Dendritic cell treated with granulocyte-macrophage colony-stimulating factor and Interleukin-4, amounts not matched to agents 40 ng/mL and 50 ng/mL, for 4 days (primary cell): Measurements from ENCODE around the gene NPAS2.

Experiments
- H3K27ac Mint-ChIP-seq: one replicate; pipeline ENCODE4 v1.8.0; 2022; ENCODE audit warnings: mild to moderate bottlenecking, mixed read lengths
- H3K27me3 Mint-ChIP-seq: one replicate; pipeline ENCODE4 v1.8.0; 2022; ENCODE audit warnings: mild to moderate bottlenecking, mixed read lengths
- H3K36me3 Mint-ChIP-seq: one replicate; pipeline ENCODE4 v1.8.0; 2022; ENCODE audit warnings: low read depth, mixed read lengths
- H3K4me1 Mint-ChIP-seq: one replicate; pipeline ENCODE4 v1.8.0; 2022; ENCODE audit warnings: low read depth, mixed read lengths
- H3K4me3 Mint-ChIP-seq: one replicate; pipeline ENCODE4 v1.8.0; 2022; ENCODE audit warnings: mild to moderate bottlenecking, moderate library complexity, mixed read lengths
- H3K9me3 Mint-ChIP-seq: one replicate; pipeline ENCODE4 v1.8.0; 2022; ENCODE audit warnings: mixed read lengths
- intact Hi-C: fragments of 100-400 bp; cut with micrococcal nuclease; formaldehyde crosslinking; loops from one replicate; pipeline ENCODE4 v1.15.0; 2022

Gene NPAS2

GRCh38 chr2:100924122-100924519 is 104.2 kb downstream of the NPAS2 start:
- Mint-ChIP-seq H3K36me3 (no peaks in the 10 kb centered on the region), H3K9me3 (no peaks in the 10 kb centered on the region), H3K4me3 (no peak overlapping the region), H3K27me3 (peaks cover 8% of the 10 kb centered on the region), H3K4me1 (no peaks in the 10 kb centered on the region), H3K27ac (no peak overlapping the region)
- intact Hi-C loops, result no loop called here

GRCh38 chr2:100924520-100925451 is 104.8 kb downstream of the NPAS2 start:
- Mint-ChIP-seq H3K27me3 (peaks cover 10% of the 10 kb centered on the region), H3K4me1 (no peaks in the 10 kb centered on the region), H3K27ac (no peak overlapping the region), H3K36me3 (no peaks in the 10 kb centered on the region), H3K4me3 (no peak overlapping the region), H3K9me3 (no peaks in the 10 kb centered on the region)
- intact Hi-C loops, result no loop called here

- Mint-ChIP-seq H3K9me3 (no peaks in the 10 kb centered on the region), H3K27ac (no peak overlapping the region), H3K36me3 (no peaks in the 10 kb centered on the region), H3K27me3 (peaks cover 14% of the 10 kb centered on the region), H3K4me1 (no peaks in the 10 kb centered on the region), H3K4me3 (no peak overlapping the region)
- intact Hi-C loops, result no loop called here
Observed at GRCh38 chr2:100928235-100928634, 108.3 kb downstream of the NPAS2 start.

GRCh38 chr2:100929147-100929546 is 109.2 kb downstream of the NPAS2 start:
- intact Hi-C loops, result no loop called here
- no peaks in the 10 kb centered on the region for H3K36me3 Mint-ChIP-seq
- H3K4me1 Mint-ChIP-seq, result no peaks in the 10 kb centered on the region
- H3K4me3 Mint-ChIP-seq, result no peak overlapping the region
- H3K27me3 Mint-ChIP-seq, result peaks cover 14% of the 10 kb centered on the region
- H3K27ac Mint-ChIP-seq, result no peak overlapping the region
- no peaks in the 10 kb centered on the region for H3K9me3 Mint-ChIP-seq

DNA sequence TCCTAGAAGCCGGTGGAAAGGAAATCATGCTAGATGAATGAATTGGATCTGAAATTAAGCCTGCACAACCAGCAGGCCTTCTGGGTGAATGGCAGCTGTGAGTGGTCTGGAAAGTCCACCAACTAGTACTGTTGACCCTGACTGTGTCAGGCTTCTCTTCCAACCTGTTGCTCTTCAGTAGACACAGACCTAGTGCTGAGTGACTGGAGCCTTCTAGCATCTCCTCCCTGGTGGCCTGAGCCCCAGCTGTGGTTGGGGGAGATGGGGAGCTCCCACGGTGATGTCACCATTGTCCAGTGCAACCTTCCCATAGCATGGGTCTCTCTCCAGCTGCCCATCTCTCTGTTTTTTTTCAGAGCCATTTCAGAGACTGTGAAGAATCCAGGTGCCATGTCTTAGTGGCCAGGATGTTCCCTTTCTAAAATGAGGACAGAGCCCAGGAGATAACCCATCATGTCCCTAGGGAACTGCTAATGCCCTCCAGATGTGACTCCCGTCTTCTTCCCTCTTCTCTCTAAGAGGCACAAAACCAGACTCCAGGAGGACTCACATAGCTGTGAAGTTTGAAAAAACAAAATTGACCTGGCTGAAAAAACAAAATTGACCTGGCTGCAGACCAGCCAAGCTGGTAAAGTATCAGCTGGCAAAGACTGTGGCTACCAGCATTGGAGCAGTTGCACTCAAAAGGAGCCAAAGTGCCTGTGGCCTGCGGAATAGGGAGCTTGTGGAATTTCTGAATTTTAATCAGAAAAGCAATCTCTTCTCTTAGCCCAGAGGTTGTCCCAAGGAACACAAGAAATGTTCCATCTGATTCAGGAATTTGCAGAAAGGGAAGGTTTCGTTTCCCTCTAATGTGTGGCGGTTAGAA is 114.8 kb downstream of the NPAS2 start:
- intact Hi-C loops, result no loop called here
- H3K27ac Mint-ChIP-seq, result no peak overlapping the region
- no peaks in the 10 kb centered on the region for H3K9me3 Mint-ChIP-seq
- H3K4me3 Mint-ChIP-seq, result no peak overlapping the region
- no peaks in the 10 kb centered on the region for H3K4me1 Mint-ChIP-seq
- H3K27me3 Mint-ChIP-seq, result peaks cover 12% of the 10 kb centered on the region
- no peaks in the 10 kb centered on the region for H3K36me3 Mint-ChIP-seq

DNA sequence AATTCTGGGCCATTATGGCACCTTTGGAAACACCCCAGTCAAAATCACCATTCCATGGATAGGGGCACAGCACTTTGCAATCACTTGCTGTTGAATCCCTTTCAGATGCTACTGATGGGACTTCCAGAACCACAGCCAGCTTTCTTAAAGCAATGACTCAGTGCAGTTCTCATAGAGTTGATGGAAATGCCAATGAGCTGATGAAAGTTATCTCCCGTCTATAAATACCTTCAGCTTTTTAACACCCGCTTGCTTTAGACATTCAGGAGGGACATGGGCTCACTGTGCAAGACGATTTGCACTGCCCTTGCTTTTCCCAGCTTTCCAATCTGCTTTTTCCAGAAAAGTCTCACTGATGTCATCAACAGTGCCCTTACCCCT is 115.4 kb downstream of the NPAS2 start:
- H3K36me3 Mint-ChIP-seq, result no peaks in the 10 kb centered on the region
- H3K9me3 Mint-ChIP-seq, result no peaks in the 10 kb centered on the region
- intact Hi-C loops, result no loop called here
- H3K4me3 Mint-ChIP-seq, result no peak overlapping the region
- H3K27ac Mint-ChIP-seq, result no peak overlapping the region
- peaks cover 11% of the 10 kb centered on the region for H3K27me3 Mint-ChIP-seq
- H3K4me1 Mint-ChIP-seq, result no peaks in the 10 kb centered on the region

DNA sequence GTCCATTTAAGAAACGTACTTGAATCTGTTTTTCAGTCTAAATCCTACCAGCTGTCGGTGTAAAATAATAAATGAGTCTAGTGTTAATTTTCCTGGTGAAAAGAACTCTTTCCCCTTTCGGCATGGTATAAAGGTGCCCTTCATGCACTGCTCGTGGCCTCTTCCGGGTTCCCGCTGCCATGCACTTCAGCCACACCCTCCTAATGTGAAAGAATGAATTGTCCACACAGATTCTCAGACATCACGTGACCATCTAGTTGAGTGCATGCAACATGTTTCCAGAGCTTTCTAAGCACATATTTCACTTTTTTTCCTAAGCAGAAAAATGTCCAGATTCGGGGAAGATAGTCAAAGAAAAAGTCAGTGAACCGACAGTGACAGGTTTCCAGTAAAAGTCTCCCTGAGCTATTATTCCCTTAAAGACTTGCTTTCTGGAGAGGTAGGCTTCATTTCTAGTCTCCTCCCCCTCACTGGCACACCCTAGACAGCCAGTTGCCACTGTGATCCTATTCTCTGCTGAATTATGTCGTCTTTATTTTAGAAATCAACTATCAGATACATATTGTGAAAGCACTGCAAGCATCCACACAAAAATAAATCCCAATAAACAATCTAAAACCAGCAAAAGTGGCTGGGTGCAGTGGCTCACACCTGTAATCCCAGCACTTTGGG is 116.3 kb downstream of the NPAS2 start:
- peaks cover 8% of the 10 kb centered on the region for H3K27me3 Mint-ChIP-seq
- no peak overlapping the region for H3K4me3 Mint-ChIP-seq
- H3K36me3 Mint-ChIP-seq, result no peaks in the 10 kb centered on the region
- H3K27ac Mint-ChIP-seq, result no peak overlapping the region
- H3K4me1 Mint-ChIP-seq, result no peaks in the 10 kb centered on the region
- H3K9me3 Mint-ChIP-seq, result no peaks in the 10 kb centered on the region
- intact Hi-C loops, result no loop called here

DNA sequence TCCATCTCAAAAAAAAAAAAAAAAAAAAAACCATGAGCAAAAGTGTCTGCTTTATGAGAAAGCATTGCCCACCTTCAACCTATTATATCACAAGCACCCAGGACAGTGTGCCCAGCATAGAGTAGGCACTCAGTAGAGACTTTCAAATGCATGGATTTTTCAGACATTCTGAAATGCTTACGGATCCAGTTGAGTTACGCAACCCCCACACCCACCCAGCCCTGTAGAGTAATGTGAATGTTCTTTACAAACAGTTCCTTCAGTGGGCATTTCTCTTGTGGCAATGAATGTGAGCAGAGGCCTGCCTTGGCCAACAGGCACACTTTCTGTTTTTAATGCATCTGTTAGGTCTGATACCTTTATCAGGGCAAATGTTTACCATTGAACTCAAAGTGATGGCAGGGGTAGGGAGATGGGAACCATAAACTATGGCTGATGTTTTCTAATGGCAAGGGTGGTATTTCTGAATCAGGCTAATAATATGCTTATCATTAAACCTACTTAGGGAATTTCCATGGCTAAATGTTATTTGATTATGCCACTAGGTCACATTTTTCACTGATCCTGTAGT is 117.1 kb downstream of the NPAS2 start:
- intact Hi-C loops, result no loop called here
- H3K27ac Mint-ChIP-seq, result no peak overlapping the region

GRCh38 chr2:100938031-100939026 is 118.4 kb downstream of the NPAS2 start:
- no peaks in the 10 kb centered on the region for H3K9me3 Mint-ChIP-seq
- no peak overlapping the region for H3K27ac Mint-ChIP-seq
- intact Hi-C loops, result no loop called here
- H3K4me3 Mint-ChIP-seq, result no peak overlapping the region
- H3K27me3 Mint-ChIP-seq, result peaks cover 6% of the 10 kb centered on the region
- no peaks in the 10 kb centered on the region for H3K4me1 Mint-ChIP-seq
- no peaks in the 10 kb centered on the region for H3K36me3 Mint-ChIP-seq

More for the DNA sequence above, 117.1 kb downstream of the NPAS2 start:
- H3K27me3 Mint-ChIP-seq, result peaks cover 6% of the 10 kb centered on the region
- H3K4me3 Mint-ChIP-seq, result no peak overlapping the region
- H3K9me3 Mint-ChIP-seq, result no peaks in the 10 kb centered on the region
- no peaks in the 10 kb centered on the region for H3K36me3 Mint-ChIP-seq
- no peaks in the 10 kb centered on the region for H3K4me1 Mint-ChIP-seq

DNA sequence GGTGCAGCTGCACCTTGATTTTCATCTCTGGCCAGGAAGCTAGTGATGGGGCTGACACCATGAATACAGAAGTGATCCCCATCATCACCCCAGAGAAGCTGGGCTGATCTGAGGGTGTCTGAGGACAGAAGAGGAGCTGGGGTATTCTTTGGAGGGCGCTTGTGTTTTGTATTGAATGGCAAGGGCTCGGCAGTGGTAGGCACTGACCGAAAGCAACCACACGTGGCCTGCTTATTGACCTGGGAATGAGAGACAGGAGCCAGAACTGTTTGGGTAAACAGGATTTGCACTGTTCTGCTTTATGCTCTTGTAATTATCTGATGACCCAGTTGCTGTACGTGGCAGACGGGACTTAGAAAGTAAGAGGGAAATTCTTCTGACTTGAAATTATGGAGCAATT is 119.5 kb downstream of the NPAS2 start:
- Mint-ChIP-seq H3K27me3 (peaks cover 6% of the 10 kb centered on the region), H3K4me1 (no peaks in the 10 kb centered on the region), H3K27ac (no peak overlapping the region), H3K36me3 (no peaks in the 10 kb centered on the region), H3K4me3 (no peak overlapping the region), H3K9me3 (no peaks in the 10 kb centered on the region)
- intact Hi-C loops, result no loop called here

GRCh38 chr2:100940240-100940639 is 120.3 kb downstream of the NPAS2 start:
- intact Hi-C loops, result no loop called here
- Mint-ChIP-seq H3K27ac (no peak overlapping the region), H3K4me3 (no peak overlapping the region), H3K4me1 (no peaks in the 10 kb centered on the region), H3K36me3 (no peaks in the 10 kb centered on the region), H3K9me3 (no peaks in the 10 kb centered on the region), H3K27me3 (peaks cover 2% of the 10 kb centered on the region)

DNA sequence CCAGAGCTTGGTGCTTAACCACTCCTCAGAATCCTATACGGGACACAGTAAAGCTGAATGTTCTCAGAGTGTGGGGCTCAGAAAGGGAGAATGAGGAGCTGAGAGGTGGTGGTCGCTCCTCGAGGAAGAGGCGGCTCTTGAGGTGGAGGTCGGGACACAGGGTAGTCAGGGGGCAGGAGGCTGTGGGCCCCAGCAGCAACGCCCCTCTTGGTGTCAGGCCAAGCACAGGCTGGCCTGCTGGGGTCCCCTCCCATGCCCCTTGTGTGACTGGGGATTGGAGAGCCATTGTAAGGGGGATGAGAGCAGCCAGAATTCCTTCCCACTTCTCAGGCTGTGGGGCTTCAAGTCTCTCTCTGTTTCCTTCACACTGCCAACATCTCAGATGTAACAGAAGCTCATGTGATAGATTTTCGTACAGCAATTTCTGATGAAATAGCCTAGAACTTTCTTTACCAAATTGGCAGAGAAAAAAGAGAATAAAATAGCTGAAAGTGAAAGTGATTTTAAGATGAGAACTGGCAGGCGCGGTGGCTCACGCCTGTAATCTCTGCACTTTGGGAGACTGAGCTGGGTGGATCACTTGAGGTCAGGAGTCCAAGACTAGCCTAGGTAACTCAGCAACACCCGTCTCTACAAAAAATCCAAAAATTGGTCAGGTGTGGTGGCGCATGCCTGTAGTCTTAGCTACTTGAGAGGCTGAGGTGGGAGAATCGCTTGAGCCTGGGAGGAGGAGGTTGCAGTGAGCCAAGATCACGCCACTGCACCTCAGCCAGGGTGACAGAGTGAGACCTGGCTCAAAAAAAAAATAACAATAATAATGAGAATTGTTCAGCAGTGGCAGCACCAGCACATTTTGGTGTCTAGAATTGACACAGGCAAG is 121.1 kb downstream of the NPAS2 start:
- H3K27ac Mint-ChIP-seq, result no peak overlapping the region
- H3K36me3 Mint-ChIP-seq, result no peaks in the 10 kb centered on the region
- no peaks in the 10 kb centered on the region for H3K4me1 Mint-ChIP-seq
- H3K9me3 Mint-ChIP-seq, result no peaks in the 10 kb centered on the region
- intact Hi-C loops, result no loop called here
- H3K27me3 Mint-ChIP-seq, result peaks cover 6% of the 10 kb centered on the region
- no peak overlapping the region for H3K4me3 Mint-ChIP-seq
